ENCODE data around the gene IFITM10. TPM values are rescaled to one million over a fixed set of nuclear protein-coding genes. Genes with fewer than 3 reads are reported as not detected.
A peak's percentile ranks its signal among the peaks of the same experiment; 100 is the strongest.

Gene IFITM10
- total and polyA plus RNA-seq, 9 of the 15 experiments (the other 6 are each of a cell fraction or from before 2014, with no cell fraction given) = 0.08 to 0.13 (median 0.09) TPM; not detected in 6

DNA sequence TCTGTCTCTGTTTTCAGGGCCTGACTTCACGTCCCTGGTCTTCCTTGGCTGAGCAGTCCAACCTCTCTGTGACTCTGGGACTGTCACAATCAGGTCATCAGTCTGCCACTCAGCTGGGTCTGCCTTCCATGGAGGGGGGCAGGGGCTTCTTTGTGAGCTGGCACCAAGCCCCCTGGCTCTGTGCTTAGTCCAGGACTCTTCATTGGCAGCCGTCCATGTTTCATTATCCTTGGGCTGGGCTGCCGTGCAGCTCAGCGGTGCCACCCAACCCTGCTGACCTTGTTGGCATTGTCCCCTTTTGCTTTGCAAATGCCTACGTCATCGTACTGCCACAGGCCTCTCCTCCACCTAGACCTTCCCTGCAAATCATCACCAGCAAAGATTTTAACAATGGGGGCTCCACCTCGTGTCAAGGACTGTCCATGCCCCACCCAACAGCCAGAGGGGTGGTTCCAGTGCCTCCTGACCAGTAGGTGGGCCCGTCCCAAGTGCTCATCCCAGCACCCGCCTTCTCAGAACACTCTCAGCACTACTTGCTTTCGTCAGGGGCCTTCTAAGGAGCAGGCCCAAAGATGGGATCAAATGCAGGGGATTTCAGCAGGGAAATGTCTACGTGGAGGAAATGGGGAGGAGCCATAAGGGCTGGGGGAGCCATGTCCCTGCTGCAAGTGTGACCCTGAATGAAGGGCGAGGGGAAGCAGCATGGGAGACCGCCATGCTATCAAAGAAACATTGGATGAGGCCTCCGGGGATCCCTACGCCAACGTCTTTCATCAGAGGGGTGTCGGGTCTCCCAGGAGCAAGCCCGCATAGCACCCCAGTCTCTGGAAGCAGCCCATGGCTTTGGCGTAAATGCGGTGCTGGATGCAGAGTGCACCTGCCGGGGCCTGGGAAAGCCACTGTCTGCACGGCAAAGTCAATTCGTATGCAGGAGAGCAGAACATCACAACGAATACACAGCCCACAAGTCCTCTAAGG is 35.2 kb downstream of the IFITM10 start:
- H3K9me1 ChIP-seq (ENCODE audit: control insufficient read depth, insufficient read depth, low read length) = no peaks in the 10 kb centered on the region
- in situ Hi-C loops (cut with MboI) = no loop called here
- FAIRE-seq (no peak), ATAC-seq (no peak), DNase-seq (ENCODE audit: extremely low read depth in 1 of 4, low spot score in 3 of 4) (no peak)
- no peaks in the 10 kb centered on the region for H3K36me3 ChIP-seq (ENCODE audit: control insufficient read depth, insufficient read depth, low read length)
- H3K4me3 ChIP-seq = no peak overlapping the region
- intact Hi-C loops (cut with micrococcal nuclease) = no loop called here
- POLR2A ChIA-PET = interaction anchor here (0.6 kb wide), 1 partner anchor 554 kb away, joined by 3 read pairs; no protein-coding TSS in a partner anchor
- no peak overlapping the region for H3K27ac ChIP-seq (ENCODE audit: extremely low read depth, low read depth, low read length)
- peaks cover 32 to 56% of the 10 kb centered on the region in 2 experiments for H3K27me3 ChIP-seq (ENCODE audit: control insufficient read depth in 2 of 2, insufficient read depth in 2 of 2, low read length in 2 of 2)
- TF ChIP-seq MTA2 (IDR thresholded peaks at IDR 0.05; ENCODE audit: low read depth) (no peak), FOXK2 (conservative IDR thresholded peaks at IDR 0.05 in 1 of 2, IDR thresholded peaks at IDR 0.05 in 1 of 2; ENCODE audit: low read depth in 2 of 2) (no peak), CBX8 (IDR thresholded peaks at IDR 0.05; ENCODE audit: borderline replicate concordance, extremely low read depth, low read depth, low read length, poor library complexity, severe bottlenecking) (peak; percentile 86), CBX2 (IDR thresholded peaks at IDR 0.05; ENCODE audit: insufficient read depth, low read length, poor library complexity, severe bottlenecking) (peak; percentile 81), MAFG (tag; conservative IDR thresholded peaks at IDR 0.05) (no peak), ELF1 (tag; IDR thresholded peaks at IDR 0.05) (no peak)
- TF ChIP-seq, protein P1, sequence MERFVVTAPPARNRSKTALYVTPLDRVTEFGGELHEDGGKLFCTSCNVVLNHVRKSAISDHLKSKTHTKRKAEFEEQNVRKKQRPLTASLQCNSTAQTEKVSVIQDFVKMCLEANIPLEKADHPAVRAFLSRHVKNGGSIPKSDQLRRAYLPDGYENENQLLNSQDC (CRISPR knock-in tag; IDR thresholded peaks at IDR 0.05) = no peak
- TF ChIP-seq, protein P2, sequence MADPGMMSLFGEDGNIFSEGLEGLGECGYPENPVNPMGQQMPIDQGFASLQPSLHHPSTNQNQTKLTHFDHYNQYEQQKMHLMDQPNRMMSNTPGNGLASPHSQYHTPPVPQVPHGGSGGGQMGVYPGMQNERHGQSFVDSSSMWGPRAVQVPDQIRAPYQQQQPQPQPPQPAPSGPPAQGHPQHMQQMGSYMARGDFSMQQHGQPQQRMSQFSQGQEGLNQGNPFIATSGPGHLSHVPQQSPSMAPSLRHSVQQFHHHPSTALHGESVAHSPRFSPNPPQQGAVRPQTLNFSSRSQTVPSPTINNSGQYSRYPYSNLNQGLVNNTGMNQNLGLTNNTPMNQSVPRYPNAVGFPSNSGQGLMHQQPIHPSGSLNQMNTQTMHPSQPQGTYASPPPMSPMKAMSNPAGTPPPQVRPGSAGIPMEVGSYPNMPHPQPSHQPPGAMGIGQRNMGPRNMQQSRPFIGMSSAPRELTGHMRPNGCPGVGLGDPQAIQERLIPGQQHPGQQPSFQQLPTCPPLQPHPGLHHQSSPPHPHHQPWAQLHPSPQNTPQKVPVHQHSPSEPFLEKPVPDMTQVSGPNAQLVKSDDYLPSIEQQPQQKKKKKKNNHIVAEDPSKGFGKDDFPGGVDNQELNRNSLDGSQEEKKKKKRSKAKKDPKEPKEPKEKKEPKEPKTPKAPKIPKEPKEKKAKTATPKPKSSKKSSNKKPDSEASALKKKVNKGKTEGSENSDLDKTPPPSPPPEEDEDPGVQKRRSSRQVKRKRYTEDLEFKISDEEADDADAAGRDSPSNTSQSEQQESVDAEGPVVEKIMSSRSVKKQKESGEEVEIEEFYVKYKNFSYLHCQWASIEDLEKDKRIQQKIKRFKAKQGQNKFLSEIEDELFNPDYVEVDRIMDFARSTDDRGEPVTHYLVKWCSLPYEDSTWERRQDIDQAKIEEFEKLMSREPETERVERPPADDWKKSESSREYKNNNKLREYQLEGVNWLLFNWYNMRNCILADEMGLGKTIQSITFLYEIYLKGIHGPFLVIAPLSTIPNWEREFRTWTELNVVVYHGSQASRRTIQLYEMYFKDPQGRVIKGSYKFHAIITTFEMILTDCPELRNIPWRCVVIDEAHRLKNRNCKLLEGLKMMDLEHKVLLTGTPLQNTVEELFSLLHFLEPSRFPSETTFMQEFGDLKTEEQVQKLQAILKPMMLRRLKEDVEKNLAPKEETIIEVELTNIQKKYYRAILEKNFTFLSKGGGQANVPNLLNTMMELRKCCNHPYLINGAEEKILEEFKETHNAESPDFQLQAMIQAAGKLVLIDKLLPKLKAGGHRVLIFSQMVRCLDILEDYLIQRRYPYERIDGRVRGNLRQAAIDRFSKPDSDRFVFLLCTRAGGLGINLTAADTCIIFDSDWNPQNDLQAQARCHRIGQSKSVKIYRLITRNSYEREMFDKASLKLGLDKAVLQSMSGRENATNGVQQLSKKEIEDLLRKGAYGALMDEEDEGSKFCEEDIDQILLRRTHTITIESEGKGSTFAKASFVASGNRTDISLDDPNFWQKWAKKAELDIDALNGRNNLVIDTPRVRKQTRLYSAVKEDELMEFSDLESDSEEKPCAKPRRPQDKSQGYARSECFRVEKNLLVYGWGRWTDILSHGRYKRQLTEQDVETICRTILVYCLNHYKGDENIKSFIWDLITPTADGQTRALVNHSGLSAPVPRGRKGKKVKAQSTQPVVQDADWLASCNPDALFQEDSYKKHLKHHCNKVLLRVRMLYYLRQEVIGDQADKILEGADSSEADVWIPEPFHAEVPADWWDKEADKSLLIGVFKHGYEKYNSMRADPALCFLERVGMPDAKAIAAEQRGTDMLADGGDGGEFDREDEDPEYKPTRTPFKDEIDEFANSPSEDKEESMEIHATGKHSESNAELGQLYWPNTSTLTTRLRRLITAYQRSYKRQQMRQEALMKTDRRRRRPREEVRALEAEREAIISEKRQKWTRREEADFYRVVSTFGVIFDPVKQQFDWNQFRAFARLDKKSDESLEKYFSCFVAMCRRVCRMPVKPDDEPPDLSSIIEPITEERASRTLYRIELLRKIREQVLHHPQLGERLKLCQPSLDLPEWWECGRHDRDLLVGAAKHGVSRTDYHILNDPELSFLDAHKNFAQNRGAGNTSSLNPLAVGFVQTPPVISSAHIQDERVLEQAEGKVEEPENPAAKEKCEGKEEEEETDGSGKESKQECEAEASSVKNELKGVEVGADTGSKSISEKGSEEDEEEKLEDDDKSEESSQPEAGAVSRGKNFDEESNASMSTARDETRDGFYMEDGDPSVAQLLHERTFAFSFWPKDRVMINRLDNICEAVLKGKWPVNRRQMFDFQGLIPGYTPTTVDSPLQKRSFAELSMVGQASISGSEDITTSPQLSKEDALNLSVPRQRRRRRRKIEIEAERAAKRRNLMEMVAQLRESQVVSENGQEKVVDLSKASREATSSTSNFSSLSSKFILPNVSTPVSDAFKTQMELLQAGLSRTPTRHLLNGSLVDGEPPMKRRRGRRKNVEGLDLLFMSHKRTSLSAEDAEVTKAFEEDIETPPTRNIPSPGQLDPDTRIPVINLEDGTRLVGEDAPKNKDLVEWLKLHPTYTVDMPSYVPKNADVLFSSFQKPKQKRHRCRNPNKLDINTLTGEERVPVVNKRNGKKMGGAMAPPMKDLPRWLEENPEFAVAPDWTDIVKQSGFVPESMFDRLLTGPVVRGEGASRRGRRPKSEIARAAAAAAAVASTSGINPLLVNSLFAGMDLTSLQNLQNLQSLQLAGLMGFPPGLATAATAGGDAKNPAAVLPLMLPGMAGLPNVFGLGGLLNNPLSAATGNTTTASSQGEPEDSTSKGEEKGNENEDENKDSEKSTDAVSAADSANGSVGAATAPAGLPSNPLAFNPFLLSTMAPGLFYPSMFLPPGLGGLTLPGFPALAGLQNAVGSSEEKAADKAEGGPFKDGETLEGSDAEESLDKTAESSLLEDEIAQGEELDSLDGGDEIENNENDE (IDR thresholded peaks at IDR 0.05; ENCODE audit: low read depth, low read length) = no peak
- CTCF ChIA-PET (ENCODE audit: low intra/inter-chr PET ratio) = no interaction called here
- no peaks in the 10 kb centered on the region for H3K4me1 ChIP-seq (replicated peaks in 1 of 2; ENCODE audit: control insufficient read depth in 2 of 2, insufficient read depth in 2 of 2, low read length in 2 of 2)
- no peak overlapping the region for H3K9ac ChIP-seq (ENCODE audit: insufficient read depth in 1 of 2, low read depth in 2 of 2, low read length in 2 of 2)
- H3K4me2 ChIP-seq (ENCODE audit: insufficient read depth, low read length) = no peak overlapping the region
- H3K79me2 ChIP-seq (ENCODE audit: control insufficient read depth, insufficient read depth, low read length) = no peaks in the 10 kb centered on the region
- H2AFZ ChIP-seq (ENCODE audit: low read depth, low read length) = no peak overlapping the region
- H4K20me1 ChIP-seq (replicated peaks; ENCODE audit: control insufficient read depth, insufficient read depth, low read length) = 0 out of 2 replicates have a peak, but pooled peaks cover 6% of the 10 kb centered on the region
- no TSS peak for BruUV-seq (replicated peaks)
- no peaks in the 10 kb centered on the region for H3K9me3 ChIP-seq (replicated peaks; ENCODE audit: control insufficient read depth, insufficient read depth, low read depth, low read length)
- WGBS (ENCODE audit: insufficient coverage, low coverage, missing lambda C conversion rate) = 7% methylated on average over 24 of the region's 24 CpGs

All from K562 (cell line).